ENCODE measurements around the gene MRPS27.

Gene MRPS27

DNA sequence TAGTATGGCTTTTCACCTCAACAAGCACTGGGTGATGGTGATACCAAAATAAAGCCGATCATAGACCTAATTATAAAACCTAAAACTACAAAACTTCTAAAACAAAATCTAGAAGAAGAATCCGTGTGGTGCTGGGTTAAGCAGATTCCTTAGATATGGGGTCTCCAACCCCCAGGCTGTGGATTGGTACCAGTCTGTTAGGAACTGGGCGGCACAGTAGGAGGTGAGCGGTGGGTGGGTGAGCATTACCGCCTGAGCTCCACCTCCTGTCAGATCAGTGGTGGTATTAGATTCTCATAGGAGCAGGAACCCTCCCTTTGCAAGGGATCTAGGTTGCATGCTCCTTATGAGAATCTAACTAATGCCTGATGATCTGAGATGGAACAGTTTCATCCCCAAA lies 33.2 kb downstream of the MRPS27 start:
- DNase-seq: no peak

DNA sequence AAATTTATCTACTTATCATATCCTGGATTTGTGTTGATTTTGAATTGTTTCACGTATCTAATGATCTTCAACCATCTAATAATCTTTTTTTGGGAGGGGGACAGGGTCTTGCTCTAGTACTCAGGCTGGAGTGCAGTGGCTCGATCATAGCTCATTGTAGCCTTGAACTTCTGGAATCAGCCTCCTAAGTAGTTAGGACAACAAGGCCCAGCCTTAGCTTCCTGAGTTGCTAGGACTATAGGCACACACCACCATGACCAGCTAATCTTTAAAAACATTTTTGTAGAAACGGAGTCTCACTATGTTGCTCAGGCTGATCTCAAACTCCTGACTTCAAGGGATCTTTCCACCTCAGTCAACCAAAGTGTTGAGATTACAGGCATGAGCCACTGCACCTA lies 34.6 kb downstream of the MRPS27 start:
- no peak for DNase-seq

DNA sequence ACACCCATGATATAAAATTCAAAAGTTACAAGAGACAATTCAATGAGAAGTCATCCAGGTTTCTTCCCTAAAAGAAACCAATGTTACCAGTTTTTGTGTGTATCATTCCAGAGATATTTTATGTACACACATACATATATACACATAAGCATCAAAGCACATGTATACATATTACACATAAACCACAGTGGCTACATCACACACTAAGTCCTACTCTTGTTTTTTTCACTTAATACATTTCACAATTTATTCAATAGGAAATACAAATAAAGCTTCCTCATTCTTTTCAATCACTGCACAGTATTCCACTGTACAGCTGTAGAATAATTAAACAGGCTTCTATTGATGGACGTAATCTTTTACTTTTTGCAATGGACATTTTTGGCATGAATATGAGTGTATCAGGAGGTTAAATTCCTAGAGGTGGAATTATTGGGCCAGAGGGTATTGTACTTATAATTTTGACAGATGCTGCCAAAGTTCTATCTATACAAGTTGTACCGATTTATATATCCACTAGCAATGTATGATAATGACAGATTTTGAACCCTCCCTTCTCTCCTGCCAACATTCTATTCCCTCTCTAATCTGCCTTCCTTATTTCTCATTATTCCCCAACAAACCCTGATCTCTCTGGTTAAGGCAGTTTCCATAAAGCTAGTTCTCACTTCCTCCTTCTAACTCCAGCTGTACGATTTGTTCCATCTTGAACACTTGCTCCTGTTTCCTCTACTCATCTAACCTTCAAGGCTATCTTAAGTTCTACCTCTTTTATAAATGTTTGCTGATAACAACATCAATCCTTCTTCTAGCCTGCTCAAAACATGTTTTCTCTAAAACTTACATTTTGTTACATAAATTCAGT lies 35.2 kb downstream of the MRPS27 start:
- DNase-seq: no peak

DNA sequence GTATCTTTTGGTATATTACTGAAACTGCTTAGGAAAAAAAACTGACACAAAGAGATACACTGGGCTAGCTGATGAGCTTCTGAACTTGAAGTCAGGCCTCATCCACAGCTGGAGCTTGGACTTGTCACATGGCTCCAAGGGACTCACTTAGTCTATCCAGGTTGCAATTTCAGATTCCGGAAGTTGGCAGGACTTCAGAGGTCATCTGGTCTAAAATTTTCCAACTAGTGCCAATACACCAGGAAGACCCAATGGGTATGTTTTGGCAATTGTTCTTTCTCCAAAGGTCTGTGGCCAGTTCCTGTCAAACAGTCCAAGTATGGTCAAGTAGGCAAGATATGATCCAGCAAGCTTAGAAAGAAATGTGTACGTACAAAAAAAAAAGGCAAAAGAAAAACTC lies 36.7 kb downstream of the MRPS27 start:
- DNase-seq: no peak

DNA sequence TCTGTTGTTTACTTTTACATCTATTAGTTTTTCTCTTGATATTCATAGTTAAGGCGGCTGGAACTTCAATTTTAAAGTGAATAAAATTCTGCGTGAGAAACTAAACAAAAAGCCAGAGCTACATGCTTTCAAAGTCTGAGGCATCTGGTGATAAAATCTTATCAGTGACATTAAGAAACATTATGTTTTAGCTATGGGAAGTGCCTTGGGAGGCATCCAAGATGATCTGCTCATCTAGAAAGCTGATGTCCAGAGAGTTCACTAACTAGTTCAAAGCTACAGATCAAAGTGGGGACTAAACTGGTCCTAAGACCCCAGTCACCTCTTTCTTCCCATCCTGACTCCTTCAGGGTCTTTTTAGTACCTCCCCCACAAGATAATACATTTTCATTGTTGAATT lies 37.2 kb downstream of the MRPS27 start:
- DNase-seq: no peak

DNA sequence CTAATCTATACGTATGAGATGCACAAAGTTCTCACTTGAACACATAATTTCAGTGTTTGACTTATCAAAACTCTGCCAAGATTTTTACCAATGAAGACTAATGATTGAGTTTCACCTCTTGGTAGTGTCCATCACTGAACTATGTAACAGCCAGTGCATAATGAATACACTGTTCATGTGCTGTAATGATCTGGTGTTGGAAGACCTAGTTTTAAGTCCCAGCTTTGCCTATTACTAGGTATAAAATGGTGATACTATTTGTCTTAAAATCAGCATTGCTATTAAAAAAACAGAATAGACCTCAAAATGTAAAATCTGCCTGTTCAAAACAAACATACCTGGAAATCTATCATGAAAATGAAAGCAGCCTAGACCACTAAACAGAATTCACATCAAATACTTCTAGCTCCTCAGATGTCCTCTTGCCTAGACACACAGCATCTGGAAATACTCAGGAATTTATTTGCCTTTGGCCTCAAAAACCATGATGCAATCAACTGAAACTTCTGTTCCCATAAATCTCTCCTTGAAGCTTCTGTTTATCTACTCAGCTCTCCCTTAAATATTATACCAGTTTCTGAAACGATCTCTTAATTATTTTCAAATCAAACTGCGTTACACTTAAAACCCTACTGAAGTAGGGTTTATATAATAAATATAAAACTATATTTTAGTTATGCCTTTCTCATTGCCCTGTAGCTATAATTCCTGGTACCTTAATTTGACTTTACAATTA lies 38.1 kb downstream of the MRPS27 start:
- DNase-seq: no peak

DNA sequence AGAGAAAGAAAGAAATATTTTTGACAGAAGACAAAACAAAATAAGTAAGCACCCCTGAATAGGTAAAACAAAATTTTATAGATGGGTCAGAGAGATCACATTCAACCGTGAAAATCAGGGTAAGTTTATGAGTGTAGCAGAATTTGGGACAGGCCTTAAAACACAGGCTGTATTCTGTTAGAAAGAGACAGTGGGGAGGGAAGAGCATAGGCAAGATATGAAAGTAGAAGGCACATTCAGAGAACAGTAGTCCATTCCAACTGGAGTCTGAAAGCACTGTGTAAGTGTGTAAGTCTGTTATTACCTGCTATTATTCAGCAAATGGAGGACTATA lies 38.6 kb downstream of the MRPS27 start:
- no peak for DNase-seq

DNA sequence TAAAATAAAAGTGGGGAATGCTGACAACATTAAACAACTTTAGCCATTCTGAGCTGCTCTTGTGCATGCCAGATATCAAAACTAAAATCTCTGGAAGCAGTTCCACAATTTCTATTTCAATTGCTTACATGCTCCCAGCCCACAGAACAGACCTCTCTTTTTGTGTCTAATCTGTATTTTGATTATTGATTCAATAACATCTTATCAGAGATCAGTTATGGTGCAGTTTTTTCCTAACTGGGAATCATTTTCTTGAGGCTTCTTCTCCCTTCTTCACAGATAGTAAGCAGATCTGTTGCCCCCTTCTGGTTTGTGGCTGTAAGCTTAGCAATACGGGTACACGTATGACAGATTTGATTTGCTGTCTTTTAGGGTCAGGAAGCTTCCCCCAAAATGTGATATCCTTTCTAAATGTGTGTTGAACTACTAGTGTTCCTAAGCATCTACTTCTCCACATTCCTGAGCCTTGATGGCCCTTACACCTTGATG lies 39.4 kb downstream of the MRPS27 start:
- no peak for DNase-seq

DNA sequence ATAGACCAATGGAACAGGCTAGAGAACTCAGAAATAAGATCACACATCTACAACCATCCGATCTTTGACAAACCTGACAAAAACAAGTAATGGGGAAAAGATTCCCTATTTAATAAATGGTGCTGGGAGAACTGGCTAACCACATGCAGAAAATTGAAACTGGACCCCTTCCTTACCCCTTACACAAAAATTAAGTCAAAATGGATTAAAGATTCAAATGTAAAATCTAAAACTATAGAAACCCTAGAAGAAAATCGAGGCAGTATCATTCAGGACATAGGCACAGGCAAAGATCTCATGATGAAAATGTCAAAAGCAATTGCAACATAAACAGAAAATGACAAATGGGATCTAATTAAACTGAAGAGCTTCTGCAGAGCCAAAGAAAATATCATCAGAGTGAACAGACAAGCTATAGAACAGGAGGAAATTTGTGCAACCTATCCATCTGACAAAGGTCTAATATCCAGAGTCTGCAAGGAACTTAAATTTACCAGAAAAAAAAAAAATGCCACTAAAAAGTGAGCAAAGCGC lies 43.8 kb downstream of the MRPS27 start:
- DNase-seq: no peak

DNA sequence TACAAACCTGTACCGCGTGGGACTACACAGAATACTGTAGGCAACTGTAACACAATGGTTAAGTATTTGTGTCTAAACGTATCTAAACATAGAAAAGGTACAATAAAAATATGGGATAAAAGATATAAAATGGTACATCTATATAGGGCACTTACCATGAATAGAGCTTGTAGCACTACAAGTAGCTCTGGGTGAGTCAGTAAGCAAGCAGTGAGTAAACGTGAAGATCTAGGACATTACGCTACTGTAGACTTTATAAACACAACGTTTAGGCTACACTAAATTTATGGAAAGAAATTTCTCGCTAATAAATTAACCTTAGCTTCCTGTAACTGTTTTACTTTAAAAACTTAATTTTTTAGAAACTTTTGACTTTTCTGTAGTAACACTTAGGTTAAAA lies 46.5 kb downstream of the MRPS27 start:
- DNase-seq: no peak

DNA sequence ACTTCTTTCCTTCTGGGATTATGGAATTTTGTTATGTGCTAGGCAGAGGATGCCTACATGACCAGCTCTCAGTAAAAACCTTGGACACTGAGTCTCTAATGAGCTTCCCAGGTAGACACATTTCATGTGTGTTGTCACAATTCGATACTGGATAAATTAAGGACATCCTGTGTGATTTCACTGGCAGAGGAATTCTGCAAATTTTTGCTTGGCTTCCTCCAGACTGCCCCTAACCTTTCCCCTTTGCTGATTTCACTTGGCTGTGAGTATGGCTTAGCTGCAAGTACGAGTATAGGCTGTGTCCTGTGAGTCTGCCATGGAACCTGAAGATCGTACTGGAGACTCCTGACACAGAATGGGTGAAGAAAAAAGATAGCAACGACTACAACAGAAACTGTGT lies 47.6 kb downstream of the MRPS27 start:
- no peak for DNase-seq

DNA sequence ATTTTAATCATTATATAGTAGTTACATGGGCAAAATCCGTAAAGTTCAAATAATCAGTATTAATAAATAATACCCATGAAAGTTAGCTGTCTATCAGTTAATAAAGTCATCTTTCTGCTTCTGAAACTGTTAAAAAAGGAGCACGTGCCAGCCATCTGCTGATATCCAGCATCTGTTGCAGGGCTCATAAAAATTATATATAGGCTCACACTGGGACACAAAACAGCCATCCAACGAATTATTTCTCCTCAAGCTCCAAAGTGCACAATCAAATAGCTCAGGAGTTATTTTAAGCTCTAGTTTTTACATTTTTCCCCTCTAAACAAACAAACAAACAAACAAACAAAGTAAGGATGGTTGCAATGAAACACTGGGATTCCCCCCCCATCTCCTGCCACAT lies 48.3 kb downstream of the MRPS27 start:
- no peak for DNase-seq

DNA sequence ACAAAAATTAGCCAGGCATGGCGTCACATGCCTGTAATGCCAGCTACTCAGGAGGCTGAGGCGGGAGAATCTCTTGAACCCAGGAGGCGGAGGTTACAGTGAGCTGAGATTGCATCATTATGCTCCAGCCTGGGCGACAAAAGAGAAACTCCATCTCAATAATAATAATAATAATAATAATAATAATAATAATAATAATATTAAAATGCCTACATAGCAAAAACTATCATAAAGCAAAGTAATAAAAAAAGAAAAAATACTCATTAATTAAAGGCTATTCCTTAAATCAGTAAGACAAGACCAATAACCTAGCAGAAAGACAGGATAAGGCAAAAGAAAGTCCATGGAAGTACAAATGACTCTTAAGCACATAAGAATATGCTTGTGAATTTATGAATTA lies 50.0 kb downstream of the MRPS27 start:
- DNase-seq: no peak

DNA sequence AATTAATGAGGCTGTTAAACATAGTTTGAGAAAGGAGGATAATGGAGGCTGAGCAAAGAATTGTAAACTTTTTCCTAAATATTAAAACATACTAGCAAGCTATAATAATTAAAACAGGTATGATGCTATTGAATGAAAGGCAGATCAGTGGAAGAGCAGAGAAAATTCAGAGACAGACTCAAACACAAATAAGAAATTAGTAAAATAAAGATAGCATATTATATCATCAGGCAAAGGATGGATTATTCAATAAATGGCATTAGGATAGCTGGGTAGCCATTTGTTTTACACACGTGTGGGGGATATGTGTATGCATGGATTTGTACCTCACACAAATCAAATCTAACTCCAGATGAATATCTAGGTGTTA lies 50.6 kb downstream of the MRPS27 start:
- DNase-seq: no peak

DNA sequence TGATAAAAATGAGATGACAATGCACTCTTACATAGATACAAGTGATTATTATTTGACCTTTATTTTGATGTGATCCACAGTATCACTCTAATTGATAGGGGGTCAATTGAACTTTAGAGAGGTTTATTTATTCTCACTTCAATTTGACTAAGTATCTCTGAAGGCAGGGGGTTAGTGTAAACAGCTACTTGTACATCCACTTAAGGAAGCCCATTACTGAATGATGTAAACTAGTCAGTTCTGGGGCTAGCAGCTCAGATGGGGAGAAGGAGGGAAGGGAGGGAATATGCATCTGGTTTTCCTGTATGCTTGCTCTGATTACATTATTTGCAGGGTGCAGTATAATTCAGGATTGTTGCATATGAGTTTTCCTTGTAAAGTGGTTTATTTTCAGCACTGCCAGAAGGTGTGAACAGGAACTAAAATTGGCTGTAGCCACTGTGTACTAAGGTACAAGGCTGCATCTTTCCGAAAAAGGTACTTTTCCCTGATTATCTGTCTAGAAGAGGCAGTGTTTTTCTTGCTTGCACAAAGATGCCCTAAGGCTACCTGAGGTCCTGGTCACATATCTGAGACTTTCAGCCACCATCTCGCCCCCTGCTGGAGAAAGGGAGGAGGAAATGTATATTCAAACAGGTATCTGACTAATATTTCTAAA lies 51.2 kb downstream of the MRPS27 start:
- no peak for DNase-seq

DNA sequence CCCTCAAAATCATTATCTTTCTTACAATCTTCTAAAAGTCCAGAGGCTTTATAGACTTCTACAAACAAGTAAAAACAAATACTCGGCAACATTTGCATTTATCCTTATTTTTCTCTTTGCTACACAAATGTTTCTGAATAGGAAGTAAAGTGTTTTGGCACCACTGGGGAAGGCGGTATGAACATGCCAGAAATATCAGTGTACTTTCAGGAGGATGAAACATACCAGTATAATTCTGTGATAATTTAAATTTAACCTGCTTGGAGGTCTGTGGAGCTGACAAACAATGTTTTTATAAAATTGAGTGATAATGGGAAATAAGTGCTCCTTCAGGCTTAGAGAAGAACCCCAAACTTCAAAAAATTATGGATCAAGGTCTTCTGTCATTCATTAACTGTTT lies 51.8 kb downstream of the MRPS27 start:
- no peak for DNase-seq

DNA sequence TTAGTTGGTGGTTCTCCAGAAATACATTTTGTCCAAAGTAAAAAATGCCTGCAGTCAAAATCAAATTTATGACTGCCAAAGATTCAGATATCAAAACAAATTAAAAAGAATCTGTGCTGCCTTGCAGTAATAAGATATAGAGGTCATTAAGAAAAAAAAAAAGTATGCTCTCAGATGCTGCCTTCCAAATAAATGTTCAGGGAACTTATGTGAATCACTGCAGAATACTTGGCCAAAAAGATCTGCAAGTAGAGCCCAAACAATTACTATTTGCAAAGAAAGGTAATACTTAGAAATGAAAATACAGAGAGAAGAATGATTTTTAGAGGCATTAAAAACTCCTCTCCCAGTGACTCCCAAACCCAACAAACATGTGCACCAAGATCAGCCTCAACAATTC lies 52.4 kb downstream of the MRPS27 start:
- no peak for DNase-seq

DNA sequence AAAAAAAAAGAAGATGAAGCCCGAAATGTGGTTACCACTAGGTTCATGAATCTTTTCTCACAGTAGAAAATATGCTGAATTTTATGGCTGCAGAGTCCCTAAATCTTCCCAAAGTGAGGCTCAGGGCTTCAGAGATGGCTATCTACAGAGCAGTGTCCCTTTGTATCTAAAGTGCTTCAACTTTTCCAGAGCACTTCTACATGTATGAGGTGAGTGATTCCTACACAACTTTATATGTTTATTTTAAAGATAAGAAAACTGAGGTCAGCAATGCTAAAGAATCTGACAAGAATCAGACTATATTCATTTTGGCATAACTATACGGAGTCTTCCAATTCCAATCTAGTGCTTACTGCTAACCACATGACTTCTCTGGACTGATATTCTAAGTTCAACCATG lies 53.2 kb downstream of the MRPS27 start:
- no peak for DNase-seq

DNA sequence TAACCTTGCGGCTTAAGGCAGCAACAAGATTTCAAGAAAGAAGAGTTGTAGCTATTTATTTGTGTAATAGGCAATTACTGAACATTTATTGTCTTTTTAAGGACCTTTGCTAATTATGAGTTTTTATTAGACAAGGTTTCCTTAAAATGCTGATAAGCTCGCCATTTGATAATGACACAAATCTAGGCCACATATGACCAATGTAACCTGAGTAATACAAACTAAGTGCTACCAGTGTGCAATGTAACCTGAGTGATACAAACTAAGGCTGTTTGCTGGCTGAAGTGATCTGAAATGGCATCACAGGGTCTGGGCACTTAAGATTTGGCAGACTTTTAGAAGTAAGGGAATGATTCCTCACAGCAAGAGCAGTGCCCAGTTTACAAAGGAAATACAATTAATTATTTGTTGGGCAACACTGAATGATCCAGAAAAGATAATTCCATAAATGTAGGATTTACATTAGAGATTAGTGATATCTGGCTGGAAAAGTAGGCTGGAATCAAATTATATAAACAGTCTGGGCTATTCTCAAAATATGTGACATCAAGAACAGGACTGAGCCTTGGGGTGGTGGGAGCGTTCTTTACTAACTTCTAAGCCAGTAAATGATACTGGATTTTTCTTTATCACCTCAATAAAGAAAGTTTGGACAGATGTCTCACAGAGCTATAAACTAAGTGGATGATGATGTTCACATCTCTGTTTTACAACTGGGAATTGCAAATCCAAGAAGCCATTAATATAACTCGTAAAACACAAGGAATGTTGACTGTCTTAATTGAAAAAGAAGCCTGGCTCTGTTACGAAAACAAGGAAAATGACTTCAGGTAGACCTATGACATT lies 54.8 kb downstream of the MRPS27 start:
- DNase-seq: no peak

DNA sequence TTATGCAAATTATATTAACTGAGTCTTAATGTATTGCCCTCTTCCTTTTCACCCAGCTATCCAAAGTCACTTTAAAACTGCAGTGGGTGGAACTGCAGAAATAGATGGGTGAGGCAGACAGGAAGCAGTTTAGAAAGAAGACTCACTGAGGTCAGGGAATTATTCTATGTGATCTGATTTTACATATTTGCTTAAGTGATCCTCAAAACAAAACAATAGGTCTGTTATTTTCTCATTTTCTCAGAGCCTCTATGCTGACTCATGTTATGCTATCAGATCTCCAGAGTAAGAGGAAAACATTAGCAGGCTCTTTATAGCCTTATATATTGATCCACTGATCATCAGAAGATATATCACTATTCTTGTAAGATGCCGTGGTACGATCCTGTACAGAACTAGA lies 63.5 kb downstream of the MRPS27 start:
- DNase-seq: no peak

DNA sequence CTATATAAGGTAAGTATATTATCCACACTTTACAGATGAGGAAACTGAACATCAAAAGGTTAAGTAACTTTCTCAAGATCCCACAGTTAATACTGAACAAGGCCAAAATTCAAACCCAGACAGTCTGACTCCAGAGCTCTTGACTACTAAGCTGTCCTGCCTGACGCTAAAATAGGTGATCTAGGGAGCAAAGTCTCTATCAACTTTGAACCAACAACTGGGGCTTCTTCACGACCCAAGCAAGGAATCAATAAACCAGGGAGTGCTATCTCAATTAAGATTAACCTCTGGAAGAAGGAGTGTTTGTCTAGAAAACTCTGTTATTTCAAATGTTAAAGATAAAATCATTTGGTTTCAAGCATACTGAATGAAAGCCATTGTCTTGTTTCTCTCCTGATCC lies 64.4 kb downstream of the MRPS27 start:
- DNase-seq: no peak

DNA sequence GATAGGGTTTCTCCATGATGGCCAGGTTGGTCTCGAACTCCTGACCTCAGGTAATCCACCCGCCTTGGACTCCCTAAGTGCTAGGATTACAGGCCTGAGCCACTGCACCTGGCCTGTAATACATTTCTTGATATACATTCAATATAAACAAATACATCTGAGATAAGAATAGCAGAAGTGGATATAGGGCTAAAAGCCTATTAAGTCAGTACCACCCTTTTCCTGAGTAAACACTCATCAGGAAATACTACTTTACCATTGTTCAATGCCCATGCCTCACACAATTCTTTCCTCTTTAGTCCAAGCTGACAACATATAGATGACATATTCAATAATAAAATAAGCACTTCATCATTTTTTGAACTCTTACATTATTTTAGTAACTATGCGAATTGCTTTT lies 64.8 kb downstream of the MRPS27 start:
- DNase-seq: no peak

All from NCI-H1092 treated with DMSO at 0.1 percent for 48 hours (cell line).